KOPT-K1 (cell line): ENCODE results near the gene PAX2.

Source experiments
- H3K27ac ChIP-seq: fragments of 200-600 bp; sonication (generic); 2 replicates; pipeline ENCODE4 v1.5.1; 2016; ENCODE audit warnings: antibody characterized with exemption, mild to moderate bottlenecking, low read depth, low read length; ENCODE audit not compliant: poor library complexity, severe bottlenecking
- H3K36me3 ChIP-seq: fragments of 200-600 bp; sonication (generic); 2 replicates; pipeline ENCODE4 v1.5.1; 2017; ENCODE audit warnings: antibody characterized with exemption, mild to moderate bottlenecking, low read length, moderate library complexity; ENCODE audit not compliant: insufficient read depth
- H3K9me3 ChIP-seq: fragments of 200-600 bp; sonication (generic); 2 replicates; pipeline ENCODE4 v1.5.1; 2017; ENCODE audit warnings: antibody characterized with exemption, low read length, mild to moderate bottlenecking; ENCODE audit not compliant: insufficient read depth, poor library complexity, severe bottlenecking

Gene PAX2

GRCh38 chr10:100741378-100742075 is 3.9 kb upstream of the PAX2 start:
- Histone ChIP-seq H3K27ac (no peak overlapping the region), H3K9me3 (no peaks in the 10 kb centered on the region), H3K36me3 (no peaks in the 10 kb centered on the region)

GRCh38 chr10:100742076-100742771 is 3.2 kb upstream of the PAX2 start:
- H3K27ac ChIP-seq = no peak overlapping the region
- no peaks in the 10 kb centered on the region for H3K36me3 ChIP-seq
- H3K9me3 ChIP-seq = no peaks in the 10 kb centered on the region

DNA sequence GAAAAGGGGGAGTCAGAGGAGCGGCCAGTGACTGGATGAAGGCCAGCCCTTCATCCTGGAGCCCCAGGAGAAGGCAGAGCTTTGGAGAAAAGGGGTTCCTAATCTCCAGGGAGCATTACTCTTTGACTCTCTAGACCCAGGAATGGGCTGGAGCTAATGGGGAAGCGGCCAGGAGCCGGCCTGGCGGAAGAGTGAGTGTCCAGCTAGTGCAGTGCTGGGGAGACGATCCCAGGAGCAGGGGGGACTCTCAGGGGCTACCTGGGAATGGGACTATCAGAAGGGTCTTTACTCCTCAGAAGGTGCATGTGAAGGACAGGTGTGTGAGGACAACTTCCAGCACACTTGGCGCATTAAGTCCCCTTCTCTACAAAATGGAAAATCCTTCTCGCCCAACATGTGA is 2.4 kb upstream of the PAX2 start:
- Histone ChIP-seq H3K36me3 (no peaks in the 10 kb centered on the region), H3K27ac (no peak overlapping the region)

DNA sequence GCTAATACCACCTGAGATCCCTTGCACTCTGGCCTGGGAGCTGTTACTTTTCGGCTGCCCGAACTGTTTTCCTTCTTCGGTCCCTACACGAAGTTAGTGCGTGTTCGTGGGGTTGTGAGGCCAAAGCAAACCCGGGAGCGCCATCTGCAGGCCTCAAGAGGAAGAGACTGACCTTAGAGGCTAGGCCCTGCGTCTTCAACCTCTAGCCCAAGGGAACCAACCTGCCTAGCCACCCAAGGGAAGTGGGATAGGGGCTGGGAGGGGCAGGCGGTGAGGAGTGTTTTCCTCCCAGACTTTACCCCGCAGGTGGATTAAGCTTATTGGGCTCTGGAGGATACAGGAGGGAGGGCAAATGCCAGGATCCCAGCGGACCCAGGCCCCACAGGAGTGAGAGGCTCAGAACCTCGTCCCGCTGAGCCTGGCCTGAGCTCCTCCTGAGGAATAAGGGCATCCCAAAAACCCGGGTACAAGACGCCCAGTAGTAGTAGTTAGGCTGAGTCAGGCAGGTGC is 1.7 kb upstream of the PAX2 start:
- H3K9me3 ChIP-seq = no peaks in the 10 kb centered on the region
- no peak overlapping the region for H3K27ac ChIP-seq
- H3K36me3 ChIP-seq = no peaks in the 10 kb centered on the region

More for the DNA sequence above, 2.4 kb upstream of the PAX2 start:
- H3K9me3 ChIP-seq = no peaks in the 10 kb centered on the region

- Histone ChIP-seq H3K9me3 (no peaks in the 10 kb centered on the region), H3K27ac (no peak overlapping the region), H3K36me3 (no peaks in the 10 kb centered on the region)
These were observed 1.0 kb upstream of the PAX2 start for GRCh38 chr10:100744136-100744986.

- no peak overlapping the region for H3K27ac ChIP-seq
- no peaks in the 10 kb centered on the region for H3K36me3 ChIP-seq
- no peaks in the 10 kb centered on the region for H3K9me3 ChIP-seq
These were observed 751 bp downstream of the PAX2 start for GRCh38 chr10:100745882-100746783.

GRCh38 chr10:100746784-100747455 is 1.5 kb downstream of the PAX2 start:
- Histone ChIP-seq H3K27ac (no peak overlapping the region), H3K9me3 (no peaks in the 10 kb centered on the region), H3K36me3 (no peaks in the 10 kb centered on the region)

GRCh38 chr10:100747456-100748230 is 2.3 kb downstream of the PAX2 start:
- Histone ChIP-seq H3K36me3 (no peaks in the 10 kb centered on the region), H3K9me3 (no peaks in the 10 kb centered on the region), H3K27ac (no peak overlapping the region)

DNA sequence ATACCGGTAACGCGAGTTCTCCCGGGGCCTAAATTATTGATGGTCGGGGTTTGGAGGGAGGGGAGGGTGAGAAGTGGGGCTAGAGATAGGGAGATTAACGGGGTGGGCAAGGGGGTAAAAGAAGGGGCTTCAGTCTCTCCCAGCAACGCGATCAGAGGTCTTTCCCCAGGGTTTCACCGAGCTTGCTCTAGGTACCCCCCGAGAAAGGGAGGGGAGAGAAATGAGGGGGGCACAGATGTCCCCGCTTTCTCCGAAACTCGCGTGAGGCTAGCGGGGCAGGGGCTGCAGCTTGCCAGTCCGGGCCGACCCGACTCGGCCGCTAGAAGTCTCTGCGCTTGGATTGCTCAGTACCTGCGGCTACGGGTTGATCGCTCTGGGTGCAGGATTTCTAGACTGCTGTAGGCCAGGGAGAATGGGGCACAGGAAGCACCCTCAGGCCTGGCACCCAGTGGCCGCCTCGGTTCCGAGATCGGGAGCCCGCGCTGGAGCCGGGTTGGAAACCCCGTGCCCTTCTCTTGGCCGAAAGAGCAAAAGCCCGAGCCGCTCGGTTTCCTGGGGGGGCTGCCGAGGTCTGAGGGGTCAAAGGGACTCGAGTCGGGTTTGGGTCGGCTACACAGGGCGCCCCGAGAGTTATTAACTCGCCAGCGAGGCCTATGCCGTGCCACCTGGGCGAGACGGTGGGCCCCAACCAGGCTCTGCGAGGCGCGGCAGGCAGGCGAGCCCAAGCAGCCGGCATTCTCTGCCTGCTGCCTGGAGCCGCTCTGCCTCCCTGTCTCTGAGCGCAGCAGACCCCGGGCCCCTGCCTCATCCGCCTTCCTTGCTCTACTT is 3.1 kb downstream of the PAX2 start:
- no peaks in the 10 kb centered on the region for H3K9me3 ChIP-seq

GRCh38 chr10:100749059-100749308 is 3.6 kb downstream of the PAX2 start:
- Histone ChIP-seq H3K9me3 (no peaks in the 10 kb centered on the region), H3K27ac (no peak overlapping the region), H3K36me3 (no peaks in the 10 kb centered on the region)

More for the DNA sequence above, 3.1 kb downstream of the PAX2 start:
- Histone ChIP-seq H3K27ac (no peak overlapping the region), H3K36me3 (no peaks in the 10 kb centered on the region)

- Histone ChIP-seq H3K9me3 (no peaks in the 10 kb centered on the region), H3K27ac (no peak overlapping the region), H3K36me3 (no peaks in the 10 kb centered on the region)
These were observed 4.2 kb downstream of the PAX2 start for GRCh38 chr10:100749309-100750217.
